IMR-90 (cell line): ENCODE measurements around the gene MRPL40. TPM values are rescaled to one million over a fixed set of nuclear protein-coding genes. Genes with fewer than 3 reads are reported as not detected.

Experiments used
- ATAC-seq: fragments of 200-7000 bp; cut with Tn5 transposase; 2 replicates; pipeline ENCODE4 v1.9.1; 2020; ENCODE audit warnings: low read depth, mild to moderate bottlenecking, moderate library complexity
- BruUV-seq: library from RNA; stranded (reverse); fragments of 400-500 nt; replicated peaks from 2 replicates; lab custom pipeline; 2021; lab: Mats Ljungman, UMichigan
- CTCF ChIA-PET: fragments of 300-600 bp; formaldehyde crosslinking; extraction: SDS; loops from one replicate; lab custom pipeline; 2021; ENCODE audit warnings: antibody characterized with exemption; lab: Yijun Ruan, JAX
- POLR2A ChIA-PET: fragments of 300-600 bp; sonication (Branson Sonifier 250); formaldehyde crosslinking; loops from one replicate; lab custom pipeline; 2022; ENCODE audit warnings: antibody characterized with exemption; ENCODE audit not compliant: unreplicated experiment; lab: Charles Lee
- DNase-seq: peaks from one replicate; pipeline ENCODE4 v3.0.0; 2013
- H2AFZ ChIP-seq: replicated peaks from 2 replicates; pipeline ENCODE3; 2013; ENCODE audit warnings: low read length, mild to moderate bottlenecking; ENCODE audit not compliant: poor library complexity
- H2AK5ac ChIP-seq: 2 replicates; pipeline ENCODE4 v1.6.1; 2013; ENCODE audit warnings: low read depth, low read length, inconsistent platforms
- H2AK9ac ChIP-seq: replicated peaks from 2 replicates; pipeline ENCODE3; 2013; ENCODE audit warnings: mild to moderate bottlenecking, low read depth, low read length, moderate library complexity; ENCODE audit not compliant: poor library complexity
- H2BK120ac ChIP-seq: 2 replicates; pipeline ENCODE4 v1.6.1; 2013; ENCODE audit warnings: low read depth, low read length, inconsistent platforms
- H2BK15ac ChIP-seq: 3 replicates; pipeline ENCODE4 v1.6.1; 2013; ENCODE audit warnings: low read depth, low read length, inconsistent platforms
- H2BK20ac ChIP-seq: 2 replicates; pipeline ENCODE4 v1.6.1; 2013; ENCODE audit warnings: low read depth, mild to moderate bottlenecking, inconsistent platforms, low read length, moderate library complexity
- H2BK5ac ChIP-seq: 2 replicates; pipeline ENCODE4 v1.6.1; 2013; ENCODE audit warnings: mild to moderate bottlenecking, low read depth, low read length, inconsistent platforms; ENCODE audit not compliant: poor library complexity, severe bottlenecking
- H3K14ac ChIP-seq: replicated peaks from 2 replicates; pipeline ENCODE4 v1.6.1; 2013; ENCODE audit warnings: low read depth, low read length, inconsistent platforms
- H3K18ac ChIP-seq: 2 replicates; pipeline ENCODE4 v1.6.1; 2013; ENCODE audit warnings: low read depth, low read length, control low read depth
- H3K23ac ChIP-seq: 2 replicates; pipeline ENCODE4 v1.6.1; 2013; ENCODE audit warnings: low read depth, low read length, inconsistent platforms
- H3K27ac ChIP-seq: 2 replicates; pipeline ENCODE4 v1.5.1; 2013; ENCODE audit warnings: mild to moderate bottlenecking, control low read depth, low read length; ENCODE audit not compliant: insufficient read depth
- H3K27me3 ChIP-seq: 2 replicates; pipeline ENCODE4 v1.6.1; 2013; ENCODE audit warnings: low read length; ENCODE audit not compliant: control insufficient read depth, insufficient read depth
- H3K36me3 ChIP-seq: 2 replicates; pipeline ENCODE4 v1.6.1; 2013; ENCODE audit warnings: low read length, mixed read lengths; ENCODE audit not compliant: control insufficient read depth, insufficient read depth
- H3K4ac ChIP-seq: 2 replicates; pipeline ENCODE4 v1.6.1; 2013; ENCODE audit warnings: low read depth, low read length, inconsistent platforms
- H3K4me1 ChIP-seq: 2 replicates; pipeline ENCODE4 v1.6.1; 2013; ENCODE audit warnings: low read length, mixed read lengths; ENCODE audit not compliant: control insufficient read depth, insufficient read depth
- H3K4me2 ChIP-seq: 2 replicates; pipeline ENCODE4 v1.6.1; 2013; ENCODE audit warnings: low read depth, mild to moderate bottlenecking, control low read depth, low read length, moderate library complexity
- H3K4me3 ChIP-seq: 2 replicates; pipeline ENCODE4 v1.5.1; 2013; ENCODE audit warnings: low read depth, mild to moderate bottlenecking, control low read depth, low read length, moderate library complexity; ENCODE audit not compliant: insufficient read depth
- H3K56ac ChIP-seq: 2 replicates; pipeline ENCODE4 v1.6.1; 2013; ENCODE audit warnings: low read length, inconsistent platforms; ENCODE audit not compliant: insufficient read depth; ENCODE audit errors: extremely low read depth
- H3K79me1 ChIP-seq, 2 experiments: 2 replicates each; pipeline ENCODE4 v1.6.1; 2013; ENCODE audit warnings: low read length in 2 of 2, inconsistent platforms in 1 of 2, low read depth in 1 of 2
- H3K9ac ChIP-seq: 2 replicates; pipeline ENCODE4 v1.6.1; 2013; ENCODE audit warnings: low read depth, low read length, control low read depth
- H3K9me1 ChIP-seq: 2 replicates; pipeline ENCODE4 v1.6.1; 2013; ENCODE audit warnings: low read length, inconsistent platforms; ENCODE audit not compliant: insufficient read depth
- H3K9me3 ChIP-seq: 2 replicates; pipeline ENCODE4 v1.6.1; 2013; ENCODE audit warnings: low read length; ENCODE audit not compliant: control insufficient read depth, insufficient read depth
- H4K20me1 ChIP-seq: 2 replicates; pipeline ENCODE4 v1.6.1; 2013; ENCODE audit warnings: low read length, inconsistent platforms; ENCODE audit not compliant: insufficient read depth
- H4K5ac ChIP-seq: 2 replicates; pipeline ENCODE4 v1.6.1; 2013; ENCODE audit warnings: mild to moderate bottlenecking, low read depth, low read length, control low read depth
- H4K8ac ChIP-seq, 2 experiments: 2 replicates each; pipeline ENCODE4 v1.6.1; 2013; ENCODE audit warnings: low read depth in 2 of 2, low read length in 2 of 2, control low read depth in 1 of 2, inconsistent platforms in 1 of 2
- H4K91ac ChIP-seq: 2 replicates; pipeline ENCODE4 v1.6.1; 2013; ENCODE audit warnings: low read depth, low read length, inconsistent platforms; ENCODE audit not compliant: insufficient read depth
- BHLHE40 ChIP-seq: fragments of 150-350 bp; IDR thresholded peaks from 2 replicates; pipeline ENCODE4 v1.6.1; 2016; ENCODE audit warnings: mild to moderate bottlenecking, low read depth, low read length
- CEBPB ChIP-seq: IDR thresholded peaks from 2 replicates; pipeline ENCODE4 v1.6.1; 2012; ENCODE audit warnings: low read depth, low read length, improper control_type of control experiment
- CHD1 ChIP-seq: IDR thresholded peaks from 2 replicates; pipeline ENCODE4 v1.6.1; 2012; ENCODE audit warnings: low read depth, low read length, improper control_type of control experiment
- FOS ChIP-seq: fragments of 150-350 bp; IDR thresholded peaks from 2 replicates; pipeline ENCODE4 v1.6.1; 2016; ENCODE audit warnings: low read depth, low read length
- MAFK ChIP-seq: IDR thresholded peaks from 2 replicates; pipeline ENCODE4 v1.6.1; 2012; ENCODE audit warnings: low read depth, low read length, improper control_type of control experiment
- MAZ ChIP-seq: IDR thresholded peaks from 2 replicates; pipeline ENCODE4 v1.6.1; 2012; ENCODE audit warnings: low read depth, mild to moderate bottlenecking, low read length, improper control_type of control experiment, moderate library complexity, borderline replicate concordance
- MXI1 ChIP-seq: IDR thresholded peaks from 2 replicates; pipeline ENCODE4 v1.6.1; 2012; ENCODE audit warnings: low read depth, mild to moderate bottlenecking, low read length, moderate library complexity, borderline replicate concordance
- NFE2L2 ChIP-seq: fragments of 150-350 bp; IDR thresholded peaks from 2 replicates; pipeline ENCODE4 v1.6.1; 2016; ENCODE audit warnings: low read depth, mild to moderate bottlenecking, low read length
- POLR2A ChIP-seq: IDR thresholded peaks from 2 replicates; pipeline ENCODE4 v1.6.1; 2012; ENCODE audit warnings: mild to moderate bottlenecking, low read depth, low read length
- RAD21 ChIP-seq: IDR thresholded peaks from 2 replicates; pipeline ENCODE4 v1.6.1; 2012; ENCODE audit warnings: low read length, improper control_type of control experiment
- RCOR1 ChIP-seq: IDR thresholded peaks from 2 replicates; pipeline ENCODE4 v1.6.1; 2012; ENCODE audit warnings: mild to moderate bottlenecking, low read length, improper control_type of control experiment; ENCODE audit not compliant: insufficient replicate concordance
- RFX5 ChIP-seq: IDR thresholded peaks from 2 replicates; pipeline ENCODE4 v1.8.0; 2012; ENCODE audit warnings: low read depth, mild to moderate bottlenecking, low read length, moderate library complexity
- SMC3 ChIP-seq: fragments of 150-350 bp; IDR thresholded peaks from 2 replicates; pipeline ENCODE4 v1.6.1; 2016; ENCODE audit warnings: low read depth, mild to moderate bottlenecking, antibody characterized with exemption, low read length, moderate library complexity
- USF2 ChIP-seq: fragments of 150-350 bp; IDR thresholded peaks from 2 replicates; pipeline ENCODE4 v1.6.1; 2017; ENCODE audit warnings: mild to moderate bottlenecking, antibody characterized with exemption, low read length, low read depth
- WGBS, 2 experiments: methylation state at CpG; one replicate each; pipeline versions ENCODE4 v1.1.5 to v1.1.7; 2013; ENCODE audit warnings: missing lambda C conversion rate in 2 of 2; ENCODE audit not compliant: insufficient read length in 1 of 2; ENCODE audit errors: extremely low coverage in 2 of 2; 5-methylcytosine and 5-hydroxymethylcytosine counted together
- dilution Hi-C: fragments of 300-500 bp; cut with HindIII; formaldehyde crosslinking; loops from one replicate; pipeline ENCODE4 v1.14.3; 2018; ENCODE audit warnings: low sequenced_read_pairs; ENCODE audit not compliant: unreplicated experiment
- in situ Hi-C: fragments of 300-500 bp; cut with MboI; formaldehyde crosslinking; loops from 3 replicates; pipeline ENCODE4 v1.14.3; 2019; ENCODE audit warnings: low sequenced_read_pairs, inconsistent platforms, mixed read lengths
- intact Hi-C: fragments of 100-400 bp; cut with micrococcal nuclease; formaldehyde crosslinking; loops from 2 replicates; pipeline ENCODE4 v1.10.0; 2022
- polyA plus RNA-seq, 3 experiments: library from polyadenylated mRNA; depleted of rRNA; stranded (reverse); fragments of >200 nt; gene quantifications; 2 replicates each; pipeline ENCODE4 v1.2.3, GENCODE V29; 2012; ENCODE audit warnings: low replicate concordance in 1 of 3
- total RNA-seq: library from RNA; depleted of rRNA; stranded (reverse); fragments of >200 nt; gene quantifications from 2 replicates; pipeline ENCODE4 v1.2.3, GENCODE V29; 2012
- TF ChIP-seq, protein P1 (sequence below): conservative IDR thresholded peaks from 2 replicates; pipeline ENCODE4 v1.5.1; 2012; ENCODE audit warnings: mild to moderate bottlenecking, low read depth, low read length, improper control_type of control experiment

The MRPL40 gene
- total and polyA plus RNA-seq, 2 of the 4 experiments (the other 2 are of a cell fraction) = 36.7 to 37.5 TPM

GRCh38 chr22:19450363-19451175 lies 18.2 kb downstream of the MRPL40 start:
- CTCF ChIA-PET = no interaction called here
- Histone ChIP-seq H3K9me3 (no peaks in the 10 kb centered on the region), H4K20me1 (no peaks in the 10 kb centered on the region), H3K9me1 (peaks cover 10% of the 10 kb centered on the region), H3K4me2 (no peak overlapping the region), H3K9ac (no peak overlapping the region), H3K14ac (no peak overlapping the region), H3K27ac (no peak overlapping the region), H2BK15ac (no peak overlapping the region), H3K56ac (no peak overlapping the region), H4K91ac (no peak overlapping the region), H3K79me1 (peaks cover 12 to 19% of the 10 kb centered on the region in 2 experiments; a peak in 3 of 4 replicates), H2AFZ (no peak overlapping the region), H2BK120ac (no peak overlapping the region), H4K5ac (no peak overlapping the region), H2AK5ac (no peak overlapping the region), H3K36me3 (peaks cover 38% of the 10 kb centered on the region), H3K23ac (no peak overlapping the region), H3K4ac (no peak overlapping the region), H3K27me3 (no peaks in the 10 kb centered on the region), H3K4me3 (no peak overlapping the region), H2BK20ac (no peak overlapping the region), H3K4me1 (peaks cover 9% of the 10 kb centered on the region), H2BK5ac (no peak overlapping the region), H2AK9ac (no peak overlapping the region), H4K8ac (no peak overlapping the region), H3K18ac (no peak overlapping the region)
- WGBS, 2 experiments = no CpG with 5 or more reads among the region's 8 CpGs
- in situ Hi-C loops (no loop called here), intact Hi-C loops (no loop called here), dilution Hi-C loops (no loop called here)
- POLR2A ChIA-PET = no interaction called here
- ATAC-seq (no peak), DNase-seq (peak; percentile 13)
- no TSS peak for BruUV-seq
- TF ChIP-seq POLR2A = no peak
- TF ChIP-seq RFX5 = no peak
- no peak for TF ChIP-seq SMC3
- no peak for TF ChIP-seq CEBPB
- TF ChIP-seq, protein P1, sequence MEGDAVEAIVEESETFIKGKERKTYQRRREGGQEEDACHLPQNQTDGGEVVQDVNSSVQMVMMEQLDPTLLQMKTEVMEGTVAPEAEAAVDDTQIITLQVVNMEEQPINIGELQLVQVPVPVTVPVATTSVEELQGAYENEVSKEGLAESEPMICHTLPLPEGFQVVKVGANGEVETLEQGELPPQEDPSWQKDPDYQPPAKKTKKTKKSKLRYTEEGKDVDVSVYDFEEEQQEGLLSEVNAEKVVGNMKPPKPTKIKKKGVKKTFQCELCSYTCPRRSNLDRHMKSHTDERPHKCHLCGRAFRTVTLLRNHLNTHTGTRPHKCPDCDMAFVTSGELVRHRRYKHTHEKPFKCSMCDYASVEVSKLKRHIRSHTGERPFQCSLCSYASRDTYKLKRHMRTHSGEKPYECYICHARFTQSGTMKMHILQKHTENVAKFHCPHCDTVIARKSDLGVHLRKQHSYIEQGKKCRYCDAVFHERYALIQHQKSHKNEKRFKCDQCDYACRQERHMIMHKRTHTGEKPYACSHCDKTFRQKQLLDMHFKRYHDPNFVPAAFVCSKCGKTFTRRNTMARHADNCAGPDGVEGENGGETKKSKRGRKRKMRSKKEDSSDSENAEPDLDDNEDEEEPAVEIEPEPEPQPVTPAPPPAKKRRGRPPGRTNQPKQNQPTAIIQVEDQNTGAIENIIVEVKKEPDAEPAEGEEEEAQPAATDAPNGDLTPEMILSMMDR = no peak
- no peak for TF ChIP-seq CHD1
- TF ChIP-seq MXI1 = no peak
- no peak for TF ChIP-seq USF2
- no peak for TF ChIP-seq MAFK
- no peak for TF ChIP-seq MAZ
- TF ChIP-seq NFE2L2 = no peak
- no peak for TF ChIP-seq RCOR1
- no peak for TF ChIP-seq RAD21
- no peak for TF ChIP-seq BHLHE40
- TF ChIP-seq FOS = no peak
